H1 (cell line): Measurements from ENCODE around the gene WBP11.

ENCODE experiments used
- BRCA1 ChIP-seq: IDR thresholded peaks from 2 replicates; pipeline ENCODE4 v1.6.1; 2012; ENCODE audit warnings: low read depth, low read length, improper control_type of control experiment
- EZH2 ChIP-seq: fragments of 200-600 bp; sonication (generic); IDR thresholded peaks from 2 replicates; pipeline ENCODE4 v1.7.1; 2012; ENCODE audit warnings: low read depth, mild to moderate bottlenecking, moderate library complexity, low read length, inconsistent platforms; ENCODE audit not compliant: severe bottlenecking
- GABPA ChIP-seq: IDR thresholded peaks from 2 replicates; pipeline ENCODE4 v1.6.1; 2011; ENCODE audit warnings: mild to moderate bottlenecking, low read length, moderate library complexity, borderline replicate concordance; ENCODE audit not compliant: insufficient read depth
- POLR2AphosphoS5 ChIP-seq: IDR thresholded peaks from 2 replicates; pipeline ENCODE4 v1.6.1; 2011; ENCODE audit warnings: low read depth, low read length
- SIN3A ChIP-seq, 2 experiments: IDR thresholded peaks in 1 of 2; conservative IDR thresholded peaks in 1 of 2; 2 replicates each; pipeline ENCODE4 v1.6.1; 2011 to 2012; ENCODE audit warnings: low read length in 2 of 2, improper control_type of control experiment in 1 of 2, low read depth in 1 of 2, mild to moderate bottlenecking in 1 of 2
- TF ChIP-seq, protein P1 (sequence below), 3 experiments: IDR thresholded peaks; 1 replicate in 2 of 3; 2 replicates in 1 of 3; pipeline versions ENCODE4 v1.5.1 to v1.6.1; 2011; ENCODE audit warnings: low read length in 3 of 3, mild to moderate bottlenecking in 3 of 3, inconsistent platforms in 2 of 3, low read depth in 1 of 3, moderate library complexity in 1 of 3; ENCODE audit not compliant: insufficient read depth in 1 of 3; ENCODE audit errors: control extremely low read depth in 1 of 3

DNA sequence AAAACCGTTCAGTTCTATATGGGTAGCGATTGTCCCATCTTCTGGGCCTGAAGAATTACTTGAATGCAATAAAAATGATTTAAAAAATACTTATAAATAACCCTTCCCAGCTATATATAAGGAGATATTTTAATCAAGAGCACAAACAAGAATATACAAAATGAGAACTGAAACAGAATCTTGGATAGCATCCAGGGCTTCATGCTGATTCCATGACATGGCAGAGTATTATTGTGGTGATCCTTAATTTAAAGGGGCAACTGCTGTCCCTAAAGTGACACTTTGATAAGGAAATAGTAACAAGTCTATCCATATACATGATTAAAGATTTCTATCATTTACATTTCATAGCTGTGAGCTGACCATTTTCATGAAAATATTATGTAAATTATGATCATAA, 18.8 kb downstream of the WBP11 start:
- TF ChIP-seq, protein P1, sequence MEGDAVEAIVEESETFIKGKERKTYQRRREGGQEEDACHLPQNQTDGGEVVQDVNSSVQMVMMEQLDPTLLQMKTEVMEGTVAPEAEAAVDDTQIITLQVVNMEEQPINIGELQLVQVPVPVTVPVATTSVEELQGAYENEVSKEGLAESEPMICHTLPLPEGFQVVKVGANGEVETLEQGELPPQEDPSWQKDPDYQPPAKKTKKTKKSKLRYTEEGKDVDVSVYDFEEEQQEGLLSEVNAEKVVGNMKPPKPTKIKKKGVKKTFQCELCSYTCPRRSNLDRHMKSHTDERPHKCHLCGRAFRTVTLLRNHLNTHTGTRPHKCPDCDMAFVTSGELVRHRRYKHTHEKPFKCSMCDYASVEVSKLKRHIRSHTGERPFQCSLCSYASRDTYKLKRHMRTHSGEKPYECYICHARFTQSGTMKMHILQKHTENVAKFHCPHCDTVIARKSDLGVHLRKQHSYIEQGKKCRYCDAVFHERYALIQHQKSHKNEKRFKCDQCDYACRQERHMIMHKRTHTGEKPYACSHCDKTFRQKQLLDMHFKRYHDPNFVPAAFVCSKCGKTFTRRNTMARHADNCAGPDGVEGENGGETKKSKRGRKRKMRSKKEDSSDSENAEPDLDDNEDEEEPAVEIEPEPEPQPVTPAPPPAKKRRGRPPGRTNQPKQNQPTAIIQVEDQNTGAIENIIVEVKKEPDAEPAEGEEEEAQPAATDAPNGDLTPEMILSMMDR (IDR thresholded peaks at IDR 0.05; ENCODE audit: control extremely low read depth in 1 of 3, insufficient read depth in 1 of 3, low read depth in 1 of 3, low read length in 3 of 3) = no peak
- TF ChIP-seq POLR2AphosphoS5 = no peak
- TF ChIP-seq BRCA1 = no peak
- no peak for TF ChIP-seq EZH2
- TF ChIP-seq SIN3A (conservative IDR thresholded peaks at IDR 0.05 in 1 of 2, IDR thresholded peaks at IDR 0.05 in 1 of 2; ENCODE audit: low read depth in 1 of 2, low read length in 2 of 2) = no peak
- no peak for TF ChIP-seq GABPA
